Fibroblast of villous mesenchyme (primary cell): Measurements from ENCODE around the gene TSC1. TPM values are rescaled to one million over a fixed set of nuclear protein-coding genes. Genes with fewer than 3 reads are reported as not detected.
A peak's percentile ranks its signal among the peaks of the same experiment; 100 is the strongest.

Experiments
- DNase-seq: peaks from one replicate; pipeline ENCODE4 v3.0.0-alpha.2; 2010; ENCODE audit warnings: low read depth
- H3K4me3 ChIP-seq: 2 replicates; pipeline ENCODE4 v1.5.1; 2011; ENCODE audit warnings: low read depth, mild to moderate bottlenecking, low read length
- CTCF ChIP-seq: IDR thresholded peaks from 2 replicates; pipeline ENCODE4 v1.5.1; 2012; ENCODE audit warnings: low read depth, mild to moderate bottlenecking, low read length; ENCODE audit not compliant: insufficient read depth
- total RNA-seq: library from RNA; depleted of rRNA; stranded (reverse); fragments of >200 nt; gene quantifications from 2 replicates; pipeline ENCODE4 v1.2.3, GENCODE V29; 2012

The TSC1 gene
- total RNA-seq, 1 donor, result 65.2 TPM

GRCh38 chr9:132965478-132965877 lies 21.1 kb upstream of the TSC1 start:
- DNase-seq, result no peak
- no peak for TF ChIP-seq CTCF
- no peak overlapping the region for H3K4me3 ChIP-seq

GRCh38 chr9:132961002-132961401 lies 16.6 kb upstream of the TSC1 start:
- TF ChIP-seq CTCF, result no peak
- DNase-seq, result no peak
- H3K4me3 ChIP-seq, result no peak overlapping the region

GRCh38 chr9:132957805-132958204 lies 13.4 kb upstream of the TSC1 start:
- no peak for TF ChIP-seq CTCF
- peak; percentile 20 for DNase-seq
- no peak overlapping the region for H3K4me3 ChIP-seq

GRCh38 chr9:132955768-132956167 lies 11.4 kb upstream of the TSC1 start:
- TF ChIP-seq CTCF, result no peak
- H3K4me3 ChIP-seq, result no peak overlapping the region
- DNase-seq, result no peak

GRCh38 chr9:132955123-132955522 lies 10.7 kb upstream of the TSC1 start:
- TF ChIP-seq CTCF, result no peak
- no peak for DNase-seq
- no peak overlapping the region for H3K4me3 ChIP-seq

- no peak for DNase-seq
- H3K4me3 ChIP-seq, result no peak overlapping the region
- no peak for TF ChIP-seq CTCF
Measured at GRCh38 chr9:132949709-132950108, 5.3 kb upstream of the TSC1 start.

- TF ChIP-seq CTCF, result no peak
- no peak overlapping the region for H3K4me3 ChIP-seq
- no peak for DNase-seq
Measured at GRCh38 chr9:132948482-132949050, 4.2 kb upstream of the TSC1 start.
